Measurements from ENCODE around the gene NEUROD4.

NEUROD4 gene

DNA sequence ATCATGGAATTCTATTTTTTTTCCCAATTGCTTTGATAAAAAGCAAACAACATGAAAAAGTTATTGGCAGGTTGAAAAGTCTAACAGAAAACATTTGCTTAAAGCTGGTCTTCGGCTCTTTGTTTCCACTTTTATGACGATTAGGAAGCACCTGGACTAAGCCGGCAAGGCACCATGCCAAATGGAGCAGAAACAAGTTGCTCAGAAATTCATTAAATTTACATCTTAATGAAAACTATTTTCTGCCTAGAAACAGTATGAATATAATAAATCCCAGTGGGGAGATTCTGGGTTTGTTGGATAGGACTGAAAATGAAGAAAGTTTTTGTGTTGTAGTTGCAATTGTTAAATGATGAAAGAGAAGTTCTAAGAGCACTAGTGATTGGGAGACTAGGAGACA lies 55.0 kb downstream of the NEUROD4 start:
- Histone ChIP-seq H3K9me3 (ENCODE audit: control insufficient read depth, low read length) (no peaks in the 10 kb centered on the region), H3K4me1 (ENCODE audit: control insufficient read depth, insufficient read depth, low read length, poor library complexity, severe bottlenecking) (no peaks in the 10 kb centered on the region), H3K27ac (ENCODE audit: insufficient read depth, low read length, poor library complexity, severe bottlenecking) (no peak overlapping the region), H3K27me3 (replicated peaks; ENCODE audit: control insufficient read depth, insufficient read depth, low read length, poor library complexity, severe bottlenecking) (no peaks in the 10 kb centered on the region), H3K36me3 (ENCODE audit: control insufficient read depth, insufficient read depth, low read length) (no peaks in the 10 kb centered on the region), H3K4me3 (ENCODE audit: insufficient read depth, low read depth, low read length, poor library complexity, severe bottlenecking) (no peak overlapping the region)
- DNase-seq: no peak
